ENCODE measurements around the gene TFF1. TPM values are rescaled to one million over a fixed set of nuclear protein-coding genes. Genes with fewer than 3 reads are reported as not detected.

TFF1 gene
- total RNA-seq, 1 donor, result not detected

DNA sequence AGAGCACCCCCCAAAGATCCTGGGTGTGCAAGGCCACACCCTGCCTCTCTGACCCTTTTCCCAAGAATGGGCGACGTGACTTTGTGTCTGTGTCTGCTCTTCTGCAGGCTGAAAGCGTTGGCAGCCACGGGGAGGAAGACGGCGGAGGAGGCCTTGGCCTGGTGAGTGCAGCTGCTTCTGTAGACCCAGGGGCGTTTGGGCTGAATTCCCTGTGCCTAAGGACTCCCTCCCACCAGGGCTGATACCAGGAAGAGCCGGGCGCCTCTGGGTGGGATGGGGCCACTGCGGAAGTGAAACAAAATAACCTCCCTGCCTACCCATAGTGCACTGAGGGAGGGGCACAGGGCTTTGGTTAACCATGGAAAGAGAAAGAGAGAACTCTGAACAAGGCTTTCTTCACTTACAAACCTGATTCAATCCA lies 39.9 kb upstream of the TFF1 start:
- TF ChIP-seq, protein P1, sequence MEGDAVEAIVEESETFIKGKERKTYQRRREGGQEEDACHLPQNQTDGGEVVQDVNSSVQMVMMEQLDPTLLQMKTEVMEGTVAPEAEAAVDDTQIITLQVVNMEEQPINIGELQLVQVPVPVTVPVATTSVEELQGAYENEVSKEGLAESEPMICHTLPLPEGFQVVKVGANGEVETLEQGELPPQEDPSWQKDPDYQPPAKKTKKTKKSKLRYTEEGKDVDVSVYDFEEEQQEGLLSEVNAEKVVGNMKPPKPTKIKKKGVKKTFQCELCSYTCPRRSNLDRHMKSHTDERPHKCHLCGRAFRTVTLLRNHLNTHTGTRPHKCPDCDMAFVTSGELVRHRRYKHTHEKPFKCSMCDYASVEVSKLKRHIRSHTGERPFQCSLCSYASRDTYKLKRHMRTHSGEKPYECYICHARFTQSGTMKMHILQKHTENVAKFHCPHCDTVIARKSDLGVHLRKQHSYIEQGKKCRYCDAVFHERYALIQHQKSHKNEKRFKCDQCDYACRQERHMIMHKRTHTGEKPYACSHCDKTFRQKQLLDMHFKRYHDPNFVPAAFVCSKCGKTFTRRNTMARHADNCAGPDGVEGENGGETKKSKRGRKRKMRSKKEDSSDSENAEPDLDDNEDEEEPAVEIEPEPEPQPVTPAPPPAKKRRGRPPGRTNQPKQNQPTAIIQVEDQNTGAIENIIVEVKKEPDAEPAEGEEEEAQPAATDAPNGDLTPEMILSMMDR (IDR thresholded peaks at IDR 0.05; ENCODE audit: insufficient read depth, low read depth, low read length), result no peak
- H3K4me3 ChIP-seq (ENCODE audit: low read depth, low read length), result no peak overlapping the region
- no peak for DNase-seq (ENCODE audit: low read depth)

DNA sequence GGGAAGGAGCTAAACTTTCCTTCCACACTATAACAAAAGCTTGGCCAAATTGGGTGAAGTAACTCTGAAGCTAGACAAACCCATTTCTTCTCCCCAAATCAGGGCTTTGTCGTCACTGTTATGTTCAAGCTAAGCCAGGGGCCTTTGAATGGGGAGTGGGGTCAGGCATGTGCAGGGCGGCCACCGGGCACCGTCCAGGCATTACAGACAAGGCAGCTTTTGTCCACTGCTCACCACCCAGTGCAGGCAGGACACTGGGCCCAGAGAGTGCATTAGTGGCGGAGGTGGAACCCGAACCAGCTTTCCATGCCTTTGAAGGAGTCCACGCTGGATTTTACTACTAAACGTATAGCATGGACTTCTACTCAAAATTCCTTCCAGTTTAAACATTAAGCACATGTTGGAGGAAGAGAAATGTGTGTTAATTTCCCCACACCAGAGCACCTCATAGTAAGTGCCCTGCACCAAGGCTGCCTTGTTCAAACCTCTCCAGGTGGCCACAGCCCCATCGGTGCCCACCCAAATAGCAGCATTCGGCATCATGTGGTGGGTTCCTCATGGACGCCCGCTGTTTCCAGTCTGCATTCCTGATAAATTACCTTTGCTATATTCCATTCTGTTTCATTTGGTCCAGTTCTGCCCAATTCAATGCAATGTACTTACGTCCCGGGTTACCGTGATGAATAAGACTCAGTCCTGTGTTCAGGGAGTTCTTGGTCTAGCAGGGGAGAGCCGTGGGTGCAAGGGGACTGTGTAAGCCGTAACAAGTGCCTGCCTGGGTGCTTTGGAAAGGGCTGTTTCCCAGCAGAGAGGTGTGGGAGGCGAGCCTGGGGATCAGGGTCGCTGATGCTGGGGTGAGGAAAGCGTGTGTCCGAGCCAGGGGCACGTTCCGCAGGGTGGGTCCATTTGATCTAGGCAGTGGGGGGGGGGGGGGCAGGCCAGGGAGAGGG lies 39.0 kb upstream of the TFF1 start:
- no peak for DNase-seq (ENCODE audit: low read depth)
- TF ChIP-seq, protein P1 (IDR thresholded peaks at IDR 0.05; ENCODE audit: insufficient read depth, low read depth, low read length), result no peak
- no peak overlapping the region for H3K4me3 ChIP-seq (ENCODE audit: low read depth, low read length)

DNA sequence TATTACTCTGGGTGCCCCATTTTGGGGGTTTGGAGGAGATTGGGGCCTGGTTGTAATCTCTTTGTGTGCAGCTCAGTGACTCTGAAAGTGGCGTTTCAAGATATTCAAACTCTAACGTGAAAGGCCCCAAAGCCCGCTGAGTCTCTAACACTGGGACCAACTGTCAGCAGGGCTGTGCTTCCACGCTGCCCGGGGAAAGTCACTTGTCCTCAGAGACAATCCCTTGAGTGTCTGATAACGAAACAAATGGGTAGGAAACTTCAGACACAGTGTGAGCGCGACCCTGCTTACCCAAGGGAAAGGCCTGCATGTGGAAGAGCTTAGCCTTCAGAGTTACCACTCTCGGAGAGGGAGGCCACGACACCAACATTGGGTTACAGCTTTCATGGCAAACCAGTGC lies 38.2 kb upstream of the TFF1 start:
- DNase-seq (ENCODE audit: low read depth), result no peak
- TF ChIP-seq, protein P1 (IDR thresholded peaks at IDR 0.05; ENCODE audit: insufficient read depth, low read depth, low read length), result no peak
- no peak overlapping the region for H3K4me3 ChIP-seq (ENCODE audit: low read depth, low read length)

DNA sequence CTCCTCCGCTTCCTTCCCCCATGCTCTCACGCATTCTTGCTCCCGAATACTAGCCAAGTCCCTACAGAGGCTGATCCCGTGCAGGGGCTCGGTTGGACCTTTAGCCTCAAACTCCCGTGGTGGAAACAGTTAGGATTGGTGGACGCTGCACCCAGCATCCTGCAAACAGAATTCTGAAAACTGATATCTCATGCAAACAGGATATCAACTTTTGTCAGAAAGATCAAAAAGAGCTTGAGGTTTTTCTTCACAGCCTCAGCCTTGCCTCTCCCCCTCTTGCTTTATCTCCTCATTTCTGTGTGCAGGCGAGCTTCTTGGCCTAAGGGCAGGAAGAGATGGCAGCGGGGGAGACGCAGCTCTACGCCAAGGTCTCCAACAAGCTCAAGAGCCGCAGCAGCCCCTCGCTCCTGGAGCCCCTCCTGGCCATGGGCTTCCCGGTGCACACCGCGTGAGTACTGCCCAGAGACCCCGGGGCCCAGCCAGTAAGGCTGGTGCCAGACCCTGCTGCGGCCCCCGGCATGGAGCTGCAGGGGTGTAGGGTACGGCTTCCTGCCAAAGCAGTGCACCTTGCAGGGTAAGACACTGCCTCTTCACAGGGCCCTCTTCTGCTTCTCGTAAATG lies 37.4 kb upstream of the TFF1 start, which contains the start of gene UBASH3A:
TSS of gene UBASH3A (plus strand) at position 292 of the 621 bp plus-strand sequence. CDS start at position 336, 44 bp downstream.
- no peak within 1 kb of the TSS for H3K4me3 ChIP-seq (ENCODE audit: low read depth, low read length)
- no peak for DNase-seq (ENCODE audit: low read depth)
- TF ChIP-seq, protein P1 (IDR thresholded peaks at IDR 0.05; ENCODE audit: insufficient read depth, low read depth, low read length), result no peak

DNA sequence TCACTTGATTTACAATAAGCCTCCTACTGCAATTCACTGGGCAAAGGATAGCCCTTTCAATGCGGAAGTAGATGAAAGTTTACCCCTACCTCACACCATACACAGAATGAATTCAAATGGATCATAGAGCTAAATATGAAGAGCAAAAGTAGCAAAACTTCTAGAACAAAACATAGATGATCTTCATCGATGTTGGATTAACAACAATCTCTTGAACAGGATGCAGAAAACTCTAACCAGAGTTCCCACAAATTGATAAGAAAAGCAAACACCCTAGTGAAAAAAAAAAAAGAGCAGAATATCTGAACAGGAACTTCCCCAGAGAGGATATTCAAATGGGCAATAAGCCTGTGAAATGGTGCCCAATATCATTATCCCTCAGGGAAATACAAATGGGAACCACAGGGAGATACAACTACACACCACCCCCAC lies 35.5 kb upstream of the TFF1 start:
- no peak for DNase-seq (ENCODE audit: low read depth)
- TF ChIP-seq, protein P1 (IDR thresholded peaks at IDR 0.05; ENCODE audit: insufficient read depth, low read depth, low read length), result no peak
- H3K4me3 ChIP-seq (ENCODE audit: low read depth, low read length), result no peak overlapping the region

DNA sequence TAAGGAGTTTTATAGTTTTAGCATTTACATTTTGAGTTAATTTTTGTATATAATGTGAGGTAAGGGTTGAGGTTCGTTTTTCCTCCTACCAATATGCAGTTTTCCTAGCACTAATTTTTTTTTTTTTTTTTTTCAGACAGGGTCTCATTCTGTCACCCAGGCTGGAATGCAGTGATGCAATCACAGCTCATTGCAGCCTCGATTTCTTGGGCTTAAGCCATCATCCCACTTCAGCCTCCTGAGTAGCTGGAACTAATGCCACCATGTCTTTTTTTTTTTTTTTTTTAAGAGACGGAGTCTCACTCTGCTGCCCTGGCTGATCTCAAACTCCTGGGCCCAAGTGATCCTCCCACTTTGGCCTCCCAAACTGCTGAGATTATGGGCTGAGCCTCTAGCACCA lies 34.8 kb upstream of the TFF1 start:
- H3K4me3 ChIP-seq (ENCODE audit: low read depth, low read length), result no peak overlapping the region
- no peak for DNase-seq (ENCODE audit: low read depth)
- TF ChIP-seq, protein P1 (IDR thresholded peaks at IDR 0.05; ENCODE audit: insufficient read depth, low read depth, low read length), result no peak

Measured in fibroblast of villous mesenchyme (primary cell).